ENCODE data around the gene HNRNPUL2. TPM values are rescaled to one million over a fixed set of nuclear protein-coding genes. Genes with fewer than 3 reads are reported as not detected.

Gene HNRNPUL2
- total and polyA plus RNA-seq, 2 of the 8 experiments (the other 6 are each of a cell fraction or from before 2014, with no cell fraction given): 14.9 to 46.4 TPM

- TF ChIP-seq HDAC6 (IDR thresholded peaks at IDR 0.05; ENCODE audit: low read depth, low read length) (no peak), CHD1 (IDR thresholded peaks at IDR 0.05; ENCODE audit: low read depth, low read length) (no peak), ATF3 (IDR thresholded peaks at IDR 0.05; ENCODE audit: insufficient read depth, low read depth, low read length) (no peak), BRCA1 (IDR thresholded peaks at IDR 0.05; ENCODE audit: low read depth, low read length) (no peak), SIX5 (IDR thresholded peaks at IDR 0.05; ENCODE audit: low read depth, low read length) (no peak), RAD21 (IDR thresholded peaks at IDR 0.05 in 1 of 2, conservative IDR thresholded peaks at IDR 0.05 in 1 of 2; ENCODE audit: low read depth in 2 of 2, low read length in 2 of 2) (no peak), CBX5 (IDR thresholded peaks at IDR 0.05; ENCODE audit: low read depth, low read length) (no peak), ASH2L (IDR thresholded peaks at IDR 0.05; ENCODE audit: low read length) (no peak), RFX5 (IDR thresholded peaks at IDR 0.05; ENCODE audit: borderline replicate concordance, low read depth, low read length) (no peak), POLR2A (IDR thresholded peaks at IDR 0.05; ENCODE audit: control extremely low read depth in 1 of 2, low read depth in 2 of 2, low read length in 2 of 2) (peak in 1 of 2 experiments; percentile 62; a peak in 2 of 3 replicates), POLR2AphosphoS5 (IDR thresholded peaks at IDR 0.05; ENCODE audit: low read depth, low read length) (peak; percentile 75; the same call in 1 of the 2 replicates), RXRA (IDR thresholded peaks at IDR 0.05; ENCODE audit: insufficient read depth, low read depth, low read length) (no peak), MAX (IDR thresholded peaks at IDR 0.05) (no peak), EP300 (IDR thresholded peaks at IDR 0.05; ENCODE audit: borderline replicate concordance in 1 of 2, low read depth in 2 of 2, low read length in 2 of 2) (no peak), KDM5A (IDR thresholded peaks at IDR 0.05; ENCODE audit: low read length) (no peak), SRF (IDR thresholded peaks at IDR 0.05; ENCODE audit: low read depth, low read length) (no peak), TCF12 (IDR thresholded peaks at IDR 0.05; ENCODE audit: low read depth, low read length) (no peak), USF2 (IDR thresholded peaks at IDR 0.05; ENCODE audit: low read length) (no peak), SIRT6 (IDR thresholded peaks at IDR 0.05; ENCODE audit: low read length) (no peak), ZNF274 (IDR thresholded peaks at IDR 0.05; ENCODE audit: borderline replicate concordance, extremely low read depth, low read length) (no peak), PHF8 (conservative IDR thresholded peaks at IDR 0.05; ENCODE audit: low read depth, low read length) (peak; percentile 65), TEAD4 (IDR thresholded peaks at IDR 0.05; ENCODE audit: low read depth, low read length) (no peak)
Observed at GRCh38 chr11:62705880-62706849, 21.1 kb downstream of the HNRNPUL2 start (continued).
